HFF-Myc (cell line): Measurements from ENCODE around the gene DBI.

Source experiments
- DNase-seq: peaks from one replicate; pipeline ENCODE4 v3.0.0-alpha.2; 2011; ENCODE audit warnings: low read depth; ENCODE audit errors: extremely low read depth
- H3K4me3 ChIP-seq: replicated peaks from 2 replicates; pipeline ENCODE4 v1.5.1; 2011; ENCODE audit warnings: low read depth, mild to moderate bottlenecking, control low read depth, low read length
- TF ChIP-seq, protein P1 (sequence below): IDR thresholded peaks from 2 replicates; pipeline ENCODE4 v1.5.1; 2012; ENCODE audit warnings: mild to moderate bottlenecking, low read depth, low read length, control low read depth; ENCODE audit errors: missing control alignments

The DBI gene

GRCh38 chr2:119407430-119408220, 40.8 kb downstream of the DBI start:
- H3K4me3 ChIP-seq: no peak overlapping the region
- no peak for DNase-seq
- TF ChIP-seq, protein P1, sequence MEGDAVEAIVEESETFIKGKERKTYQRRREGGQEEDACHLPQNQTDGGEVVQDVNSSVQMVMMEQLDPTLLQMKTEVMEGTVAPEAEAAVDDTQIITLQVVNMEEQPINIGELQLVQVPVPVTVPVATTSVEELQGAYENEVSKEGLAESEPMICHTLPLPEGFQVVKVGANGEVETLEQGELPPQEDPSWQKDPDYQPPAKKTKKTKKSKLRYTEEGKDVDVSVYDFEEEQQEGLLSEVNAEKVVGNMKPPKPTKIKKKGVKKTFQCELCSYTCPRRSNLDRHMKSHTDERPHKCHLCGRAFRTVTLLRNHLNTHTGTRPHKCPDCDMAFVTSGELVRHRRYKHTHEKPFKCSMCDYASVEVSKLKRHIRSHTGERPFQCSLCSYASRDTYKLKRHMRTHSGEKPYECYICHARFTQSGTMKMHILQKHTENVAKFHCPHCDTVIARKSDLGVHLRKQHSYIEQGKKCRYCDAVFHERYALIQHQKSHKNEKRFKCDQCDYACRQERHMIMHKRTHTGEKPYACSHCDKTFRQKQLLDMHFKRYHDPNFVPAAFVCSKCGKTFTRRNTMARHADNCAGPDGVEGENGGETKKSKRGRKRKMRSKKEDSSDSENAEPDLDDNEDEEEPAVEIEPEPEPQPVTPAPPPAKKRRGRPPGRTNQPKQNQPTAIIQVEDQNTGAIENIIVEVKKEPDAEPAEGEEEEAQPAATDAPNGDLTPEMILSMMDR: peak; percentile 69

GRCh38 chr2:119408221-119408619, 41.4 kb downstream of the DBI start:
- TF ChIP-seq, protein P1: no peak
- H3K4me3 ChIP-seq: no peak overlapping the region
- no peak for DNase-seq

DNA sequence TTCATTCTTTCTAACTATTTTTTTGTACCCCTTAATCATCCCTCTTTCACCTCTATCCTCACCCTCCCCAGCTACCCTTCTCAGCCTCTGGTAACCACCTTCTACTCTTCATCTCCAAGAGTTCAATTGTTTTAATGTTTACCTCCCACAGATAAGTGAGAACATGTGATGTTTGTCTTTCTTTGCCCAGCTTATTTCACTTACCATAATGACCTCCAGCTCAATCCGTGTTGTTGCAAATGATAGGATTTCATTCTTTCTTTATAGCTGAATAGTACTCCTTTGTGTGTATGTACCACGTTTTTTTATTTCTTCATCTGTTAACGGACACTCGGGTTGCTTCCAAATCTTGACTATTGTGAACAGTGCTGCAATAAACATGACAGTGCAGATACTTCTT, 42.7 kb downstream of the DBI start:
- TF ChIP-seq, protein P1: no peak
- no peak overlapping the region for H3K4me3 ChIP-seq
- no peak for DNase-seq

DNA sequence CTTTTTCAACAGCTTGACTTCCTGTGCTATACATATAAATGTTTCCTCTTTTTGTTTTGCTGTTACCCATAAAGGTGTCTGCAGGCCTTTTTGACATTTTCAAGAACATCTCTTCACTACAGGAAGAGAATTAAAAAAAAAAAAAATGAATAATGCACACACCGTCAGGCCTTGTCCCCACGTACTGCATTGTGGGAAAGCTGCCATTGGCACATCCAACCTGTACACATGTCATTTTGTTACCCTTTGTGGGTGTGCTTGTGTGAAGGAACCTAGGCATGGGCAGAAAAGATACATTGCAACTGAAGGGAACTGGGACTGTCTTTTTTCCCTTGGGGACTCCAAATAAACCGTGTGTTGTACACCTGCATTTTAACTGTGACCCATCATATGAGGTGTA, 48.1 kb downstream of the DBI start:
- TF ChIP-seq, protein P1: no peak
- H3K4me3 ChIP-seq: no peak overlapping the region
- no peak for DNase-seq

- DNase-seq: no peak
- H3K4me3 ChIP-seq: no peak overlapping the region
- TF ChIP-seq, protein P1: no peak
These were observed 48.9 kb downstream of the DBI start for GRCh38 chr2:119415630-119416029.

- no peak for DNase-seq
- no peak overlapping the region for H3K4me3 ChIP-seq
- TF ChIP-seq, protein P1: no peak
These were observed 49.6 kb downstream of the DBI start for GRCh38 chr2:119416299-119416923.

DNA sequence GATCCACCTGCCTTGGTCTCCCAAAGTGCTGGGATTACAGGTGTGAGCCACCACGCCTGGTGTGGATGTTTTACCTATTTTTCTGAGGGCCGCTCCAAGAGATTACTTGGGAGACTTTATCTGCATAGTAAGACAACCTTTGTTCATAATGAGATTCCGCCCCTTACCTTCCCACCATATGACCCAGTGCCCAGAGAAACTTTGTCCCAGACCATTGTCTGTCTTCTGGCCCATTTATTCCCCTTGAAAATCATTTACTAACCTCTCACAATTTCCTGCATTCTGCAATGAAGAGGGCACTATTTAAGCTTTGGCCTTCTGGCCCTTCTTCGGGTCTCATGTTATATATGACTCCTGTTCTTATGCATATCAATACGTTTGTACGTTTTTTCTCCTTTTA, 51.1 kb downstream of the DBI start:
- no peak overlapping the region for H3K4me3 ChIP-seq
- TF ChIP-seq, protein P1: no peak
- no peak for DNase-seq
